HepG2 (cell line): ENCODE measurements around the gene NEK5. TPM values are rescaled to one million over a fixed set of nuclear protein-coding genes. Genes with fewer than 3 reads are reported as not detected.

Experiments
- FOXO4 ChIP-seq: sonication (generic); formaldehyde crosslinking; conservative IDR thresholded peaks from 2 replicates; pipeline ENCODE4 v1.8.1; 2023; ENCODE audit warnings: missing genetic modification reagents
- NFE2L1 ChIP-seq: sonication (generic); formaldehyde crosslinking; IDR thresholded peaks from 2 replicates; pipeline ENCODE4 v1.4.0; 2020; ENCODE audit warnings: missing genetic modification reagents, mild to moderate bottlenecking, borderline replicate concordance
- RNF2 ChIP-seq: fragments of 450-650 bp; conservative IDR thresholded peaks from 2 replicates; pipeline ENCODE4 v1.6.1; 2016; ENCODE audit warnings: low read depth
- SMAD1 ChIP-seq: sonication (generic); formaldehyde crosslinking; IDR thresholded peaks from 2 replicates; pipeline ENCODE4 v1.4.0; 2020; ENCODE audit warnings: missing genetic modification reagents, low read depth, mild to moderate bottlenecking, borderline replicate concordance
- ZBTB10 ChIP-seq: sonication (generic); formaldehyde crosslinking; IDR thresholded peaks from 2 replicates; pipeline ENCODE4 v1.4.0; 2020; ENCODE audit warnings: missing genetic modification reagents, borderline replicate concordance
- ZNF547 ChIP-seq: sonication (generic); formaldehyde crosslinking; IDR thresholded peaks from 2 replicates; pipeline ENCODE4 v1.5.1; 2020; ENCODE audit warnings: mild to moderate bottlenecking, missing genetic modification reagents
- ZNF557 ChIP-seq: sonication (generic); formaldehyde crosslinking; IDR thresholded peaks from 2 replicates; pipeline ENCODE4 v1.4.0; 2020; ENCODE audit warnings: missing genetic modification reagents
- polyA plus RNA-seq, 8 experiments: library from polyadenylated mRNA; depleted of rRNA in 3 of 8; stranded (reverse) in 7 of 8; unstranded in 1 of 8; fragments of >200 nt; fragmentation: Illumina TruSeq in 4 of 8; extraction: Trizol in 4 of 8; gene quantifications; 2 replicates each; pipeline versions ENCODE4 v1.2.1 to v1.2.3, GENCODE V29; 2011 to 2016; ENCODE audit warnings: low read depth in 4 of 8, missing spikeins in 1 of 8, mixed read lengths in 1 of 8; ENCODE audit not compliant: insufficient read depth in 1 of 8
- total RNA-seq, 5 experiments: library from RNA; depleted of rRNA; stranded (reverse); fragments of >200 nt; fragmentation: Illumina TruSeq; extraction: Trizol; gene quantifications; 2 replicates each; pipeline ENCODE4 v1.2.3, GENCODE V29; 2016; ENCODE audit warnings: low read depth in 1 of 5
- TF ChIP-seq, protein P1 (sequence below): sonication (generic); formaldehyde crosslinking; IDR thresholded peaks from 2 replicates; pipeline ENCODE4 v1.4.0; 2020; ENCODE audit warnings: missing genetic modification reagents, mild to moderate bottlenecking, borderline replicate concordance

The NEK5 gene
- total and polyA plus RNA-seq, 2 of the 13 experiments (the other 11 are each of a cell fraction or from before 2014, with no cell fraction given), result 0.12 to 0.22 TPM

DNA sequence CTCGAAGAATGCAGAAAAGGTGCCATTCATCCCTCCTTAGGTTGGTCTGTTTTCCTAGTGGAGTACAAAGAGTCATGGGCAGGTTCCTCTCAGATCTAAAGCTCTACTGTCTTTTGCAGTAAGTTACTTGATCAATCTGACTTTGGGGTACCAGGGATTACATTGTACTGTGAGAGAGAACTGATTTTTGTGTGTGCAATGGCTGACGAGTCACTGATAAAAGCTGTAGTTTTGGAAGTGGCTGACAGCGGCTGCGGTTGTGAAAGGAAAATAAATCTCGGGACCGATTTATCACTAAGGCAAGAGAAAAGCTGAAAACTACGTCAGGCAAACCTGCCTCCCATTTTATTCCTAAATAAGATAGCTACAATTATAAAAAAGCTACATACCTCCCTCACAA, 77.5 kb downstream of the NEK5 start (continued):
- TF ChIP-seq, protein P1, sequence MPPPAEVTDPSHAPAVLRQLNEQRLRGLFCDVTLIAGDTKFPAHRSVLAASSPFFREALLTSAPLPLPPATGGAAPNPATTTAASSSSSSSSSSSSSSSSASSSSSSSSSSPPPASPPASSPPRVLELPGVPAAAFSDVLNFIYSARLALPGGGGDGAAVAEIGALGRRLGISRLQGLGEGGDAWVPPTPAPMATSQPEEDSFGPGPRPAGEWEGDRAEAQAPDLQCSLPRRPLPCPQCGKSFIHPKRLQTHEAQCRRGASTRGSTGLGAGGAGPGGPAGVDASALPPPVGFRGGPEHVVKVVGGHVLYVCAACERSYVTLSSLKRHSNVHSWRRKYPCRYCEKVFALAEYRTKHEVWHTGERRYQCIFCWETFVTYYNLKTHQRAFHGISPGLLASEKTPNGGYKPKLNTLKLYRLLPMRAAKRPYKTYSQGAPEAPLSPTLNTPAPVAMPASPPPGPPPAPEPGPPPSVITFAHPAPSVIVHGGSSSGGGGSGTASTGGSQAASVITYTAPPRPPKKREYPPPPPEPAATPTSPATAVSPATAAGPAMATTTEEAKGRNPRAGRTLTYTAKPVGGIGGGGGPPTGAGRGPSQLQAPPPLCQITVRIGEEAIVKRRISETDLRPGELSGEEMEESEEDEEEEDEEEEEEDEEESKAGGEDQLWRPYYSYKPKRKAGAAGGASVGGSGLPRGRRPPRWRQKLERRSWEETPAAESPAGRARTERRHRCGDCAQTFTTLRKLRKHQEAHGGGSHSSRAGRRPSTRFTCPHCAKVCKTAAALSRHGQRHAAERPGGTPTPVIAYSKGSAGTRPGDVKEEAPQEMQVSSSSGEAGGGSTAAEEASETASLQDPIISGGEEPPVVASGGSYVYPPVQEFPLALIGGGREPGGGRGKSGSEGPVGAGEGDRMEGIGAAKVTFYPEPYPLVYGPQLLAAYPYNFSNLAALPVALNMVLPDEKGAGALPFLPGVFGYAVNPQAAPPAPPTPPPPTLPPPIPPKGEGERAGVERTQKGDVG (CRISPR knock-in tag), result no peak
- no peak for TF ChIP-seq SMAD1
- TF ChIP-seq ZNF557 (CRISPR knock-in tag), result no peak
- TF ChIP-seq NFE2L1 (CRISPR knock-in tag), result no peak
- no peak for TF ChIP-seq FOXO4
- TF ChIP-seq ZNF547 (CRISPR knock-in tag), result no peak
- TF ChIP-seq RNF2, result no peak
- TF ChIP-seq ZBTB10, result no peak
